ENCODE measurements around the gene ZFPM1. TPM values are rescaled to one million over a fixed set of nuclear protein-coding genes. Genes with fewer than 3 reads are reported as not detected.

Gene ZFPM1
- polyA plus RNA-seq, 2 donors, result 0.98 to 2.6 TPM

GRCh38 chr16:88424587-88425235 is 28.4 kb upstream of the ZFPM1 start:
- H3K27me3 ChIP-seq (ENCODE audit: control insufficient read depth in 1 of 2, insufficient read depth in 2 of 2, low read length in 2 of 2), result no peaks in the 10 kb centered on the region
- no peaks in the 10 kb centered on the region for H3K9me3 ChIP-seq (ENCODE audit: control insufficient read depth in 2 of 2, insufficient read depth in 1 of 2, low read depth in 1 of 2, low read length in 1 of 2)
- WGBS, 2 donors, result 30 to 41% methylated on average over 22 to 24 of the region's 24 CpGs
- H3K36me3 ChIP-seq (ENCODE audit: control insufficient read depth in 2 of 2, insufficient read depth in 2 of 2, low read length in 1 of 2), result no peaks in the 10 kb centered on the region
- no peak overlapping the region for H3K4me3 ChIP-seq (ENCODE audit: low read depth in 1 of 2, low read length in 2 of 2)
- H3K27ac ChIP-seq (ENCODE audit: low read depth in 2 of 2, low read length in 1 of 2), result no peak overlapping the region
- H3K4me1 ChIP-seq (ENCODE audit: control insufficient read depth in 2 of 2, insufficient read depth in 2 of 2, low read length in 1 of 2), result peaks cover 0 to 7% of the 10 kb centered on the region in 2 donors

- H3K27ac ChIP-seq (ENCODE audit: low read depth in 2 of 2, low read length in 1 of 2), result no peak overlapping the region
- no peaks in the 10 kb centered on the region for H3K9me3 ChIP-seq (ENCODE audit: control insufficient read depth in 2 of 2, insufficient read depth in 1 of 2, low read depth in 1 of 2, low read length in 1 of 2)
- no peak overlapping the region for H3K4me3 ChIP-seq (ENCODE audit: low read depth in 1 of 2, low read length in 2 of 2)
- peaks cover 0 to 7% of the 10 kb centered on the region in 2 donors for H3K4me1 ChIP-seq (ENCODE audit: control insufficient read depth in 2 of 2, insufficient read depth in 2 of 2, low read length in 1 of 2)
- H3K27me3 ChIP-seq (ENCODE audit: control insufficient read depth in 1 of 2, insufficient read depth in 2 of 2, low read length in 2 of 2), result peaks cover 0 to 8% of the 10 kb centered on the region in 2 donors
- 89 to 94% methylated on average over 13 of the region's 13 CpGs for WGBS, 2 donors
- H3K36me3 ChIP-seq (ENCODE audit: control insufficient read depth in 2 of 2, insufficient read depth in 2 of 2, low read length in 1 of 2), result no peaks in the 10 kb centered on the region
Observed at GRCh38 chr16:88426018-88426417, 27.1 kb upstream of the ZFPM1 start.

GRCh38 chr16:88427376-88427775 is 25.7 kb upstream of the ZFPM1 start:
- Histone ChIP-seq H3K9me3 (ENCODE audit: control insufficient read depth in 2 of 2, insufficient read depth in 1 of 2, low read depth in 1 of 2, low read length in 1 of 2) (no peaks in the 10 kb centered on the region), H3K36me3 (ENCODE audit: control insufficient read depth in 2 of 2, insufficient read depth in 2 of 2, low read length in 1 of 2) (no peaks in the 10 kb centered on the region), H3K4me1 (ENCODE audit: control insufficient read depth in 2 of 2, insufficient read depth in 2 of 2, low read length in 1 of 2) (peaks cover 0 to 7% of the 10 kb centered on the region in 2 donors), H3K27ac (ENCODE audit: low read depth in 2 of 2, low read length in 1 of 2) (no peak overlapping the region), H3K4me3 (ENCODE audit: low read depth in 1 of 2, low read length in 2 of 2) (no peak overlapping the region), H3K27me3 (ENCODE audit: control insufficient read depth in 1 of 2, insufficient read depth in 2 of 2, low read length in 2 of 2) (peaks cover 0 to 12% of the 10 kb centered on the region in 2 donors)
- 90 to 93% methylated on average over 18 to 19 of the region's 19 CpGs for WGBS, 2 donors

- 90 to 94% methylated on average over 18 to 19 of the region's 19 CpGs for WGBS, 2 donors
- H3K4me3 ChIP-seq (ENCODE audit: low read depth in 1 of 2, low read length in 2 of 2), result no peak overlapping the region
- peaks cover 0 to 14% of the 10 kb centered on the region in 2 donors for H3K27me3 ChIP-seq (ENCODE audit: control insufficient read depth in 1 of 2, insufficient read depth in 2 of 2, low read length in 2 of 2)
- H3K9me3 ChIP-seq (ENCODE audit: control insufficient read depth in 2 of 2, insufficient read depth in 1 of 2, low read depth in 1 of 2, low read length in 1 of 2), result no peaks in the 10 kb centered on the region
- peaks cover 0 to 7% of the 10 kb centered on the region in 2 donors for H3K4me1 ChIP-seq (ENCODE audit: control insufficient read depth in 2 of 2, insufficient read depth in 2 of 2, low read length in 1 of 2)
- H3K36me3 ChIP-seq (ENCODE audit: control insufficient read depth in 2 of 2, insufficient read depth in 2 of 2, low read length in 1 of 2), result no peaks in the 10 kb centered on the region
- H3K27ac ChIP-seq (ENCODE audit: low read depth in 2 of 2, low read length in 1 of 2), result no peak overlapping the region
Observed at GRCh38 chr16:88428156-88428555, 24.9 kb upstream of the ZFPM1 start.

- Histone ChIP-seq H3K36me3 (ENCODE audit: control insufficient read depth in 2 of 2, insufficient read depth in 2 of 2, low read length in 1 of 2) (no peaks in the 10 kb centered on the region), H3K9me3 (ENCODE audit: control insufficient read depth in 2 of 2, insufficient read depth in 1 of 2, low read depth in 1 of 2, low read length in 1 of 2) (no peaks in the 10 kb centered on the region), H3K4me3 (ENCODE audit: low read depth in 1 of 2, low read length in 2 of 2) (no peak overlapping the region), H3K27ac (ENCODE audit: low read depth in 2 of 2, low read length in 1 of 2) (no peak overlapping the region), H3K27me3 (ENCODE audit: control insufficient read depth in 1 of 2, insufficient read depth in 2 of 2, low read length in 2 of 2) (peaks cover 0 to 14% of the 10 kb centered on the region in 2 donors), H3K4me1 (ENCODE audit: control insufficient read depth in 2 of 2, insufficient read depth in 2 of 2, low read length in 1 of 2) (peaks cover 0 to 7% of the 10 kb centered on the region in 2 donors)
- WGBS, 2 donors, result 60 to 66% methylated on average over 27 to 34 of the region's 34 CpGs
Observed at GRCh38 chr16:88428616-88429386, 24.3 kb upstream of the ZFPM1 start.

GRCh38 chr16:88429387-88430184 is 23.5 kb upstream of the ZFPM1 start:
- H3K27ac ChIP-seq (ENCODE audit: low read depth in 2 of 2, low read length in 1 of 2), result no peak overlapping the region
- H3K4me1 ChIP-seq (ENCODE audit: control insufficient read depth in 2 of 2, insufficient read depth in 2 of 2, low read length in 1 of 2), result peaks cover 0 to 7% of the 10 kb centered on the region in 2 donors
- H3K36me3 ChIP-seq (ENCODE audit: control insufficient read depth in 2 of 2, insufficient read depth in 2 of 2, low read length in 1 of 2), result no peaks in the 10 kb centered on the region
- no peak overlapping the region for H3K4me3 ChIP-seq (ENCODE audit: low read depth in 1 of 2, low read length in 2 of 2)
- peaks cover 0 to 14% of the 10 kb centered on the region in 2 donors for H3K27me3 ChIP-seq (ENCODE audit: control insufficient read depth in 1 of 2, insufficient read depth in 2 of 2, low read length in 2 of 2)
- WGBS, 2 donors, result 73 to 74% methylated on average over 45 to 48 of the region's 48 CpGs
- no peaks in the 10 kb centered on the region for H3K9me3 ChIP-seq (ENCODE audit: control insufficient read depth in 2 of 2, insufficient read depth in 1 of 2, low read depth in 1 of 2, low read length in 1 of 2)

- Histone ChIP-seq H3K27ac (ENCODE audit: low read depth in 2 of 2, low read length in 1 of 2) (no peak overlapping the region), H3K4me3 (ENCODE audit: low read depth in 1 of 2, low read length in 2 of 2) (peak overlapping the region; percentile 30 to 40), H3K36me3 (ENCODE audit: control insufficient read depth in 2 of 2, insufficient read depth in 2 of 2, low read length in 1 of 2) (no peaks in the 10 kb centered on the region), H3K27me3 (ENCODE audit: control insufficient read depth in 1 of 2, insufficient read depth in 2 of 2, low read length in 2 of 2) (peaks cover 0 to 14% of the 10 kb centered on the region in 2 donors), H3K4me1 (ENCODE audit: control insufficient read depth in 2 of 2, insufficient read depth in 2 of 2, low read length in 1 of 2) (peaks cover 0 to 5% of the 10 kb centered on the region in 2 donors), H3K9me3 (ENCODE audit: control insufficient read depth in 2 of 2, insufficient read depth in 1 of 2, low read depth in 1 of 2, low read length in 1 of 2) (no peaks in the 10 kb centered on the region)
- WGBS, 2 donors, result 6 to 10% methylated on average over 27 to 36 of the region's 36 CpGs
Observed at GRCh38 chr16:88430185-88430523, 22.9 kb upstream of the ZFPM1 start.

GRCh38 chr16:88430524-88431446 is 22.3 kb upstream of the ZFPM1 start:
- H3K4me3 ChIP-seq (ENCODE audit: low read depth in 1 of 2, low read length in 2 of 2), result peak overlapping the region; percentile 30 to 40
- peaks cover 0 to 14% of the 10 kb centered on the region in 2 donors for H3K27me3 ChIP-seq (ENCODE audit: control insufficient read depth in 1 of 2, insufficient read depth in 2 of 2, low read length in 2 of 2)
- peak overlapping the region in 1 of 2 donors; percentile 14 for H3K27ac ChIP-seq (ENCODE audit: low read depth in 2 of 2, low read length in 1 of 2)
- no peaks in the 10 kb centered on the region for H3K9me3 ChIP-seq (ENCODE audit: control insufficient read depth in 2 of 2, insufficient read depth in 1 of 2, low read depth in 1 of 2, low read length in 1 of 2)
- 10 to 16% methylated on average over 76 to 80 of the region's 80 CpGs for WGBS, 2 donors
- H3K4me1 ChIP-seq (ENCODE audit: control insufficient read depth in 2 of 2, insufficient read depth in 2 of 2, low read length in 1 of 2), result no peaks in the 10 kb centered on the region
- no peaks in the 10 kb centered on the region for H3K36me3 ChIP-seq (ENCODE audit: control insufficient read depth in 2 of 2, insufficient read depth in 2 of 2, low read length in 1 of 2)

GRCh38 chr16:88431651-88432050 is 21.4 kb upstream of the ZFPM1 start:
- Histone ChIP-seq H3K36me3 (ENCODE audit: control insufficient read depth in 2 of 2, insufficient read depth in 2 of 2, low read length in 1 of 2) (no peaks in the 10 kb centered on the region), H3K27ac (ENCODE audit: low read depth in 2 of 2, low read length in 1 of 2) (no peak overlapping the region), H3K9me3 (ENCODE audit: control insufficient read depth in 2 of 2, insufficient read depth in 1 of 2, low read depth in 1 of 2, low read length in 1 of 2) (no peaks in the 10 kb centered on the region), H3K4me3 (ENCODE audit: low read depth in 1 of 2, low read length in 2 of 2) (no peak overlapping the region), H3K27me3 (ENCODE audit: control insufficient read depth in 1 of 2, insufficient read depth in 2 of 2, low read length in 2 of 2) (peaks cover 0 to 14% of the 10 kb centered on the region in 2 donors), H3K4me1 (ENCODE audit: control insufficient read depth in 2 of 2, insufficient read depth in 2 of 2, low read length in 1 of 2) (no peaks in the 10 kb centered on the region)
- WGBS, 2 donors, result 82 to 84% methylated on average over 22 of the region's 22 CpGs

All from esophagus (tissue), 2 donors.